GM18502 (cell line): ENCODE data around the gene CDC42BPG.
"Not testable (repeated sequence)": the region's sequence is repeated elsewhere in the genome, so short reads cannot be mapped to it uniquely, and the experiment has no call there.

ENCODE experiments used
- ATAC-seq: cut with Tn5 transposase; IDR thresholded peaks from one replicate; pipeline ENCODE4 v1.9.1; 2021; ENCODE audit warnings: mild to moderate bottlenecking; ENCODE audit not compliant: unreplicated experiment, poor library complexity

CDC42BPG gene

DNA sequence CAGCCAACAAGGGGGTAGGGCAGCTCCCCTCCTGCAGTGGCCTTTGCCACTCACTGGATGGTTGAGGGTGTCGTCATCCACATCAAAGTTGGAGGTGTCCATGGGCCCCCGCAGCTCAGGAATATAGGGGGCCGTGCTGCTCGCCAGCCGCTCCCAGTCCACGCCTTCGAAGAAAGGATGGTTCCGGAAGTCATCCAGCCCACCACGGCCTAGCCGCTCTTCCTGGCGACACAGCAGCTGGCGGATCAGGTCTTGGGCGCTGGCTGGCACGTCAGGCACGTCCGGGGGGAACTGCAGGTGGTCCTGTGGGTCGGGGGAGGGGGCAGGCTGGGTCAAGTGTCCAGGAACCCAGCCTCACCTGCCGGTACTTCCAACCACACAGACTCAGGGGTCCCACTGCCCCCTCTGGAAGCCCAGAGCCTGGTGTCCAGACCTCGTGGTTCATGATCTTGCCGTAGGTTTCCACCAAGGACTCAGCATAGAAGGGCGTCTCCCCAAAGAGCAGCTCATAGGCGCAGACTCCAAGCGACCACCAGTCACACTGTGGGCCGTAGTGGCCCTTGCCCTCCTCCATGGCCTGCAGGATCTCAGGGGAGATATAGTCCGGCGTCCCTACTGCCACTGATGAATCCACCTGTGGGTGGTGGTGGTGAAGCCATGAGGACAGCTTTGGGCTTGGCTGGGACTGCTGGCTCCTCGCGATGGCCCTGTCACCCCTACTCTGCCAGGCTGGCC is 5.7 kb downstream of the CDC42BPG start:
- ATAC-seq, result no peak

GRCh38 chr11:64837887-64838351 is 6.5 kb downstream of the CDC42BPG start:
- ATAC-seq, result no peak

GRCh38 chr11:64836448-64837072 is 7.9 kb downstream of the CDC42BPG start:
- no peak for ATAC-seq

- ATAC-seq, result no peak
Measured at GRCh38 chr11:64835616-64836447, 8.6 kb downstream of the CDC42BPG start.

GRCh38 chr11:64834723-64835615 is 9.5 kb downstream of the CDC42BPG start:
- ATAC-seq, result no peak

GRCh38 chr11:64834031-64834722 is 10.3 kb downstream of the CDC42BPG start:
- ATAC-seq, result no peak

GRCh38 chr11:64833509-64833908 is 10.9 kb downstream of the CDC42BPG start:
- no peak for ATAC-seq

- no peak for ATAC-seq
Measured at GRCh38 chr11:64833198-64833502, 11.3 kb downstream of the CDC42BPG start.

GRCh38 chr11:64832467-64833197 is 11.8 kb downstream of the CDC42BPG start:
- no peak for ATAC-seq

GRCh38 chr11:64831411-64831891 is 13.0 kb downstream of the CDC42BPG start:
- no peak for ATAC-seq

DNA sequence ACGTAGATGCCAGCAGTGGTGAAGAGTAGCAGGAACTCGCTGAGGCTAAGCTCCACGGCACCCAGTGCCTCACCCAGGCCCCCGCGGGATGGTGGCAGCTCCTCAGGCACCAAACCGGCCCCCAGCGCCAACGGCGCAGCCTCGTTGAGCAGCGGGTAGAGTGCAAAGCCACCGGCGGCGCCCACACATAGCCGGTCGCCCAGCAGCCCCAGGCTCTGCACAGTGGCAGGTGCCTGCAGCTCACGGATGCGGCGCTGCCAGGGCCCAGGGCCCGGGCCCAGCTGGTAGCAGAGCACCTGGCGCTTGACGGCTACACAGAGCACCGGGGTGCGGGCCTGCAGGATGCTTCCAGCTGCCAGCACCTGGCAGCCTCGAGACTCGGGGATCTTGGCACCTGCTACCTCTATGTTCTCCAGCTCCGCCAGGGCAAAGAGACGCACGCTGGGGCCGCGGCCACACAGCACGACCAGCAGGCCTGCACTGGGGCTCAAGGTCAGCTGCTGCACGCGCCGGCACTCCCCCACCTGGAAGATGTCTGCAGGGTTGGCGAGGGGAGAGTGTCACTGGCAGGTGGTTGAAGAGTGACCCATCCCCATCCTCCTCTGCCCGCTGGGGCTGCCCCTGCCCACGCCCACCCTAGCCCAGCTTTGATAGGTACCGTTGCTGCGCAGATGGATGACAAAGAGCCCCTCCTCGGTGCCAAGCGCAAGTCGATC is 14.8 kb downstream of the CDC42BPG start:
- no peak for ATAC-seq

- ATAC-seq, result no peak
Measured at GRCh38 chr11:64827451-64827839, 17.0 kb downstream of the CDC42BPG start.

DNA sequence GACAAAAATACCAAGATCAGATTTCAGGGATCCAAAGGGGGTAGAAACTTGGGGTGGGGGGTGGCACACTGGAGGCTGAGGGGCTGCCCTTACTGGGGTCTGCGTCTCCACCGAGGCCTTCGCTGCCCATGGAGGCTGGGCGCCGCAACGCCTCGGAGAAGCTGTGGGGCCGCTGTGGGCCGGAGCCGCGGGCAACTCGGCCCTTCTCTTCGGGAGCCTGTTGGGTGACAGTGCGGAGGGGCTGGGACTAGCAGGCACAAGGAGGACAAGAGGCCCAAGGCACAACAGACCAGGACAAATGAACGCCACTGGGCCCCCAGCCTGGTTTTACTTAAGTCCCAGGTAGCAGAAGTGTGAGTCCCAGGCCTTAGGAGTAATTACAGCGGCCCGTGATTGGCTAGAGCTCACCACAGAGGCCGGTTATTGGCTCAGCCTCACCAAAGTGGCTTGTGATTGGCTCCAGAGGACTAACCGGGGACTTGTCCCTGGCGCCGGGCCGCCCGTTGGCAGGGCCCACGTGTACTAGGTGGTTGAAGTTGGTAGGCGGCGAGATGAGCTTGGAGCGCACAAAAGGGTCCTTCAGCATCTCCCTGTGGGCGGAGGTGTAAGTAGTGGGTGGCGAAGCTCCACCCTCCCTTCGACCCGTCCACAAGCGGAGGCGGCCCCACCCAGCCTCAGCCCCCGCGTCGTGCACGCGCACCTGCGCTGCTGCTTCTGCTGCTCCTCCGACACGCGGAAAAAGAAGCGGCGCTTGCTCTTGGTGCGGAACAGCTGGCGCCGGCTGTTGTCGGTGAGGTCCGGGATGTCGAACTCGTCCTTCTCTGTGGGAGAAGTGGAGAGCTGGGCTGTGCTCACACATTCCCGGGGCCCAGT is 17.6 kb downstream of the CDC42BPG start:
- ATAC-seq, result no peak

- no peak for ATAC-seq
Measured at GRCh38 chr11:64826062-64826461, 18.4 kb downstream of the CDC42BPG start.

- no peak for ATAC-seq
Measured at GRCh38 chr11:64823568-64824119, 20.8 kb downstream of the CDC42BPG start.

DNA sequence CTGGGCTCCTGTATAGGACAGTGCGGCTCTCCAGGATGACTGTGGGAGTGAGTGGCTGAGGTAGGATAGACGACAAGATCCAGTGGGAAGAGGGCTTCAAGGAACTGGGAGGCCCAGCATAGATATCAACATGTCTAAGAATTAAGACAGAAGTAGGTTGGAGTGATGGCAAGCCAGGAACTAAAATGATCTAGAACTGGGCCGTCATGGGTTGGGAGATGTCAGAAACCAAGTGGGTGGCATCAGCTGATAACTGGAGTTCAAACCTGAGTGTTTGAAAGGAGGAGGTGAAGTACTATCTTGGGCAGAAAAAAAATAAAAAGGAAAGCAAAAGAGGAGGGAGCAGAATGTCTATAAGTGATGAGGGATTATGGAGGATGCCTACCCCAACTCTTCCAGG is 27.0 kb downstream of the CDC42BPG start:
- ATAC-seq, result no peak

DNA sequence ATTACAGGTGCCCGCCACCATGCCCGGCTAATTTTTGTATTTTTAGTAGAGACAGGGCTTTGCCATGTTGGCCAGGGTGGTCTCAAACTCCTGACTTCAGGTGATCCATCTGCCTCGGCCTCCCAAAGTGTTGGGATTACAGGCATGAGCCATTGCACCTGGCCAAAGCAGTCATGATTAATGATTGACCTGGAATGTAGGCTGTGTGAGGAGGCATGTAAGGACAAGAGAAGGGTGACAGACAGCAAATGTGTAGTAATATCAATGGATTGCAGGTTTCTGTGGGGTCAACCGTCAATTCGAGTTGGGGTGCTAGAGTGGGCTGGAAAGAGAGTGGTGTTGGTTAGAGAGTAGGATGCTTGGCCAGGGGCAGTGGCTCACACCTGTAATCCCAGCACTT is 29.0 kb downstream of the CDC42BPG start:
- not testable (repeated sequence) for ATAC-seq
